GM23338 (cell line): ENCODE data around the gene KMT2E.

ENCODE experiments used
- CREB1 ChIP-seq: fragments of 250-450 bp; sonication (Bioruptor Pico); IDR thresholded peaks from 2 replicates; pipeline ENCODE4 v1.5.0; 2020; ENCODE audit warnings: low read depth, mild to moderate bottlenecking, moderate library complexity
- CTCF ChIP-seq, 2 experiments: fragments of 200-600 bp in 1 of 2; sonication (generic) in 1 of 2; conservative IDR thresholded peaks; 2 replicates each; pipeline versions ENCODE4 v1.5.1 to v1.6.1; 2016 to 2017; ENCODE audit warnings: antibody characterized with exemption in 2 of 2, low read depth in 2 of 2, mild to moderate bottlenecking in 2 of 2, moderate library complexity in 1 of 2
- ETS1 ChIP-seq: IDR thresholded peaks from 2 replicates; pipeline ENCODE4 v1.6.1; 2016; ENCODE audit warnings: antibody characterized with exemption
- EZH2 ChIP-seq: fragments of 200-600 bp; sonication (generic); IDR thresholded peaks from one replicate; pipeline ENCODE4 v1.8.0; 2017; ENCODE audit warnings: antibody characterized with exemption, mild to moderate bottlenecking, low read depth; ENCODE audit not compliant: unreplicated experiment
- EZH2phosphoT487 ChIP-seq: fragments of 200-600 bp; sonication (generic); IDR thresholded peaks from one replicate; pipeline ENCODE4 v1.8.1; 2018; ENCODE audit warnings: antibody characterized with exemption; ENCODE audit not compliant: unreplicated experiment
- JUNB ChIP-seq: IDR thresholded peaks from one replicate; pipeline ENCODE4 v1.6.1; 2016; ENCODE audit warnings: antibody characterized with exemption; ENCODE audit not compliant: unreplicated experiment
- POLR2AphosphoS5 ChIP-seq: IDR thresholded peaks from 2 replicates; pipeline ENCODE4 v1.6.1; 2016; ENCODE audit warnings: antibody characterized with exemption, low read depth
- REST ChIP-seq: IDR thresholded peaks from one replicate; pipeline ENCODE4 v1.6.1; 2018; ENCODE audit warnings: antibody characterized with exemption; ENCODE audit not compliant: unreplicated experiment
- ZNF331 ChIP-seq: fragments of 250-450 bp; sonication (Bioruptor Pico); IDR thresholded peaks from 2 replicates; pipeline ENCODE4 v1.5.0; 2020; ENCODE audit warnings: low read depth, mild to moderate bottlenecking, moderate library complexity
- TF ChIP-seq, protein P1 (sequence below): fragments of 250-450 bp; sonication (Bioruptor Pico); IDR thresholded peaks from 2 replicates; pipeline ENCODE4 v1.5.0; 2020; ENCODE audit warnings: mild to moderate bottlenecking, moderate library complexity

- no peak for TF ChIP-seq CTCF (conservative IDR thresholded peaks at IDR 0.05; ENCODE audit: low read depth in 2 of 2)
- TF ChIP-seq POLR2AphosphoS5 = no peak
- no peak for TF ChIP-seq EZH2
- no peak for TF ChIP-seq REST
- no peak for TF ChIP-seq EZH2phosphoT487
- TF ChIP-seq CREB1 (CRISPR knock-in tag) = no peak
- TF ChIP-seq JUNB = no peak
- no peak for TF ChIP-seq ZNF331 (CRISPR knock-in tag)
- TF ChIP-seq, protein P1, sequence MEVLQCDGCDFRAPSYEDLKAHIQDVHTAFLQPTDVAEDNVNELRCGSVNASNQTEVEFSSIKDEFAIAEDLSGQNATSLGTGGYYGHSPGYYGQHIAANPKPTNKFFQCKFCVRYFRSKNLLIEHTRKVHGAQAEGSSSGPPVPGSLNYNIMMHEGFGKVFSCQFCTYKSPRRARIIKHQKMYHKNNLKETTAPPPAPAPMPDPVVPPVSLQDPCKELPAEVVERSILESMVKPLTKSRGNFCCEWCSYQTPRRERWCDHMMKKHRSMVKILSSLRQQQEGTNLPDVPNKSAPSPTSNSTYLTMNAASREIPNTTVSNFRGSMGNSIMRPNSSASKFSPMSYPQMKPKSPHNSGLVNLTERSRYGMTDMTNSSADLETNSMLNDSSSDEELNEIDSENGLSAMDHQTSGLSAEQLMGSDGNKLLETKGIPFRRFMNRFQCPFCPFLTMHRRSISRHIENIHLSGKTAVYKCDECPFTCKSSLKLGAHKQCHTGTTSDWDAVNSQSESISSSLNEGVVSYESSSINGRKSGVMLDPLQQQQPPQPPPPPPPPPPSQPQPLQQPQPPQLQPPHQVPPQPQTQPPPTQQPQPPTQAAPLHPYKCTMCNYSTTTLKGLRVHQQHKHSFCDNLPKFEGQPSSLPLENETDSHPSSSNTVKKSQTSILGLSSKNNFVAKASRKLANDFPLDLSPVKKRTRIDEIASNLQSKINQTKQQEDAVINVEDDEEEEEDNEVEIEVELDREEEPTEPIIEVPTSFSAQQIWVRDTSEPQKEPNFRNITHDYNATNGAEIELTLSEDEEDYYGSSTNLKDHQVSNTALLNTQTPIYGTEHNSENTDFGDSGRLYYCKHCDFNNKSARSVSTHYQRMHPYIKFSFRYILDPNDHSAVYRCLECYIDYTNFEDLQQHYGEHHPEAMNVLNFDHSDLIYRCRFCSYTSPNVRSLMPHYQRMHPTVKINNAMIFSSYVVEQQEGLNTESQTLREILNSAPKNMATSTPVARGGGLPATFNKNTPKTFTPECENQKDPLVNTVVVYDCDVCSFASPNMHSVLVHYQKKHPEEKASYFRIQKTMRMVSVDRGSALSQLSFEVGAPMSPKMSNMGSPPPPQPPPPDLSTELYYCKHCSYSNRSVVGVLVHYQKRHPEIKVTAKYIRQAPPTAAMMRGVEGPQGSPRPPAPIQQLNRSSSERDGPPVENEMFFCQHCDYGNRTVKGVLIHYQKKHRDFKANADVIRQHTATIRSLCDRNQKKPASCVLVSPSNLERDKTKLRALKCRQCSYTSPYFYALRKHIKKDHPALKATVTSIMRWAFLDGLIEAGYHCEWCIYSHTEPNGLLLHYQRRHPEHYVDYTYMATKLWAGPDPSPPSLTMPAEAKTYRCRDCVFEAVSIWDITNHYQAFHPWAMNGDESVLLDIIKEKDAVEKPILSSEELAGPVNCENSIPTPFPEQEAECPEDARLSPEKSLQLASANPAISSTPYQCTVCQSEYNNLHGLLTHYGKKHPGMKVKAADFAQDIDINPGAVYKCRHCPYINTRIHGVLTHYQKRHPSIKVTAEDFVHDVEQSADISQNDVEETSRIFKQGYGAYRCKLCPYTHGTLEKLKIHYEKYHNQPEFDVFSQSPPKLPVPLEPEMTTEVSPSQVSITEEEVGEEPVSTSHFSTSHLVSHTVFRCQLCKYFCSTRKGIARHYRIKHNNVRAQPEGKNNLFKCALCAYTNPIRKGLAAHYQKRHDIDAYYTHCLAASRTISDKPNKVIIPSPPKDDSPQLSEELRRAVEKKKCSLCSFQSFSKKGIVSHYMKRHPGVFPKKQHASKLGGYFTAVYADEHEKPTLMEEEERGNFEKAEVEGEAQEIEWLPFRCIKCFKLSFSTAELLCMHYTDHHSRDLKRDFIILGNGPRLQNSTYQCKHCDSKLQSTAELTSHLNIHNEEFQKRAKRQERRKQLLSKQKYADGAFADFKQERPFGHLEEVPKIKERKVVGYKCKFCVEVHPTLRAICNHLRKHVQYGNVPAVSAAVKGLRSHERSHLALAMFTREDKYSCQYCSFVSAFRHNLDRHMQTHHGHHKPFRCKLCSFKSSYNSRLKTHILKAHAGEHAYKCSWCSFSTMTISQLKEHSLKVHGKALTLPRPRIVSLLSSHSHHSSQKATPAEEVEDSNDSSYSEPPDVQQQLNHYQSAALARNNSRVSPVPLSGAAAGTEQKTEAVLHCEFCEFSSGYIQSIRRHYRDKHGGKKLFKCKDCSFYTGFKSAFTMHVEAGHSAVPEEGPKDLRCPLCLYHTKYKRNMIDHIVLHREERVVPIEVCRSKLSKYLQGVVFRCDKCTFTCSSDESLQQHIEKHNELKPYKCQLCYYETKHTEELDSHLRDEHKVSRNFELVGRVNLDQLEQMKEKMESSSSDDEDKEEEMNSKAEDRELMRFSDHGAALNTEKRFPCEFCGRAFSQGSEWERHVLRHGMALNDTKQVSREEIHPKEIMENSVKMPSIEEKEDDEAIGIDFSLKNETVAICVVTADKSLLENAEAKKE (CRISPR knock-in tag) = no peak
- TF ChIP-seq ETS1 = no peak
These were observed 83.6 kb downstream of the KMT2E start for GRCh38 chr7:105097619-105098018.
